Measurements from ENCODE around the gene KCNJ2. TPM values are rescaled to one million over a fixed set of nuclear protein-coding genes. Genes with fewer than 3 reads are reported as not detected.

The KCNJ2 gene
- total RNA-seq, 1 experiment from 2014 or later, result 0.70 TPM

DNA sequence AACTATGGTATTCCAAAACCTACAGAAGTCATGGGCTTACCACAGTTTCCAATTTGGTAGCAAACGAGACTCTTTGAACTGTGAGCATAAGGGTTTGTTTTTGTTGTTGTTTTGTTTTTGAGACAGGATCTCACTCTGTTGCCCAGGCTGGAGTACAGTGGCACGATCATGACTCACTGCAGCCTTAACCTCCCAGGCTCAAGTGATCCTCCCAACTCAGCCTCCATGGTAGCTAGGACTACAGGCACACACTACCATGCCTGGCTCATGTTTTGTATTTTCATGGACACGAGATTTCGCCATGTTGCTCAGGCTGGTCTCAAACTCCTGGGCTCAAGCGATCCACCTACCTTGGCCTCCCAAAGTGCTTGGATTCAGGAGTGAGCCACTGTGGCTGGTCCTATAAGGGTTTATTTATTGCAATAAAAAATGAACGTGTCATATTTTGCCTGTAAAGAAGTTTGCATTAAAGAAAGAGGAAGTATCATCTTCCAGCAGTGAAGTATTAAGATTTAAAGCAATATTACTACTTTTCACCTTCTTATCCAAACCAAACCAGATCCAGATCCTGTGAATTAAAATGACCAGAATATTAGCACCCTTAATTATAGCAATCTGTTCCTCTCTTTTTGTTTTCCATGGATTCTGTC is 37.2 kb downstream of the KCNJ2 start:
- no peaks in the 10 kb centered on the region for H3K27me3 ChIP-seq (replicated peaks; ENCODE audit: control insufficient read depth, insufficient read depth, low read length)
- ChIA-PET CTCF (interaction anchor here (0.6 kb wide), 1 partner anchor 1514 kb away, joined by 3 read pairs; no protein-coding TSS in a partner anchor), POLR2A (no interaction called here)
- H3K27ac Mint-ChIP-seq (ENCODE audit: unreplicated experiment), result no peak overlapping the region
- peaks cover 7% of the 10 kb centered on the region for H3K4me1 Mint-ChIP-seq (ENCODE audit: low read depth, unreplicated experiment)
- no peak for DNase-seq
- intact Hi-C loops (cut with micrococcal nuclease; ENCODE audit: unreplicated experiment), result no loop called here
- H3K4me1 ChIP-seq, result no peaks in the 10 kb centered on the region
- TF ChIP-seq CTCF (IDR thresholded peaks at IDR 0.05; ENCODE audit: insufficient read depth in 1 of 2, low read depth in 1 of 2, low read length in 1 of 2, severe bottlenecking in 1 of 2, unreplicated experiment in 1 of 2), result no peak
- no peaks in the 10 kb centered on the region for H3K9me3 Mint-ChIP-seq (ENCODE audit: unreplicated experiment)
- H3K36me3 ChIP-seq (ENCODE audit: control insufficient read depth, insufficient read depth, low read length), result no peaks in the 10 kb centered on the region
- H3K4me3 Mint-ChIP-seq (ENCODE audit: unreplicated experiment), result no peak overlapping the region
- H3K9me3 ChIP-seq, result no peaks in the 10 kb centered on the region
- no TSS peak for BruUV-seq (replicated peaks)
- no peak overlapping the region for H3K4me3 ChIP-seq (ENCODE audit: low read depth, low read length)
- H3K36me3 Mint-ChIP-seq (ENCODE audit: insufficient read depth, unreplicated experiment), result no peaks in the 10 kb centered on the region
- no peaks in the 10 kb centered on the region for H3K27me3 Mint-ChIP-seq (ENCODE audit: insufficient read depth, unreplicated experiment)

DNA sequence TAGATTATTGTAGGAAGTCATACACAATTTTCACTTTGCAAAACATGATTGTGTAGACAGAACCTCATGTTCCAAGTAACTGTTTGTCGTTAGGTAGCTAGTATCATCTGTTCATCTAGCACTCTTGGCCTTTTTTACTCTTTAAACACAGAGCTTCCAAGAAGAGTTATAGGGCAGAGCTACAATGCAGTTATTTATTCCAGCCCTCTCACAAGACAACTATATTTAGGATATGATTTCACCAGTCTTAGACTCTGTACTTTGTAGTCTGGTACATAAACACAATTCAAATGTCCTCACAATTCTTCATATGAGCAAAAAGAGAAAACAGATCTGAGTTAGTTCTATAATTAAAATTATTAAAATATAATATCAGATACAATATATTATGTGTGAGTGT is 37.9 kb downstream of the KCNJ2 start:
- POLR2A ChIA-PET, result no interaction called here
- BruUV-seq (replicated peaks), result no TSS peak
- no peaks in the 10 kb centered on the region for H3K36me3 Mint-ChIP-seq (ENCODE audit: insufficient read depth, unreplicated experiment)
- H3K9me3 ChIP-seq, result no peaks in the 10 kb centered on the region
- DNase-seq, result no peak
- no peak for TF ChIP-seq CTCF (IDR thresholded peaks at IDR 0.05; ENCODE audit: insufficient read depth in 1 of 2, low read depth in 1 of 2, low read length in 1 of 2, severe bottlenecking in 1 of 2, unreplicated experiment in 1 of 2)
- no peaks in the 10 kb centered on the region for H3K27me3 Mint-ChIP-seq (ENCODE audit: insufficient read depth, unreplicated experiment)
- no peak overlapping the region for H3K27ac Mint-ChIP-seq (ENCODE audit: unreplicated experiment)
- no peaks in the 10 kb centered on the region for H3K4me1 ChIP-seq
- H3K27me3 ChIP-seq (replicated peaks; ENCODE audit: control insufficient read depth, insufficient read depth, low read length), result no peaks in the 10 kb centered on the region
- no peaks in the 10 kb centered on the region for H3K9me3 Mint-ChIP-seq (ENCODE audit: unreplicated experiment)
- H3K4me3 ChIP-seq (ENCODE audit: low read depth, low read length), result no peak overlapping the region
- H3K4me1 Mint-ChIP-seq (ENCODE audit: low read depth, unreplicated experiment), result peaks cover 7% of the 10 kb centered on the region
- no peak overlapping the region for H3K4me3 Mint-ChIP-seq (ENCODE audit: unreplicated experiment)
- CTCF ChIA-PET, result interaction anchor here (0.6 kb wide), 1 partner anchor 1515 kb away, joined by 3 read pairs; no protein-coding TSS in a partner anchor
- intact Hi-C loops (cut with micrococcal nuclease; ENCODE audit: unreplicated experiment), result no loop called here
- H3K36me3 ChIP-seq (ENCODE audit: control insufficient read depth, insufficient read depth, low read length), result no peaks in the 10 kb centered on the region

DNA sequence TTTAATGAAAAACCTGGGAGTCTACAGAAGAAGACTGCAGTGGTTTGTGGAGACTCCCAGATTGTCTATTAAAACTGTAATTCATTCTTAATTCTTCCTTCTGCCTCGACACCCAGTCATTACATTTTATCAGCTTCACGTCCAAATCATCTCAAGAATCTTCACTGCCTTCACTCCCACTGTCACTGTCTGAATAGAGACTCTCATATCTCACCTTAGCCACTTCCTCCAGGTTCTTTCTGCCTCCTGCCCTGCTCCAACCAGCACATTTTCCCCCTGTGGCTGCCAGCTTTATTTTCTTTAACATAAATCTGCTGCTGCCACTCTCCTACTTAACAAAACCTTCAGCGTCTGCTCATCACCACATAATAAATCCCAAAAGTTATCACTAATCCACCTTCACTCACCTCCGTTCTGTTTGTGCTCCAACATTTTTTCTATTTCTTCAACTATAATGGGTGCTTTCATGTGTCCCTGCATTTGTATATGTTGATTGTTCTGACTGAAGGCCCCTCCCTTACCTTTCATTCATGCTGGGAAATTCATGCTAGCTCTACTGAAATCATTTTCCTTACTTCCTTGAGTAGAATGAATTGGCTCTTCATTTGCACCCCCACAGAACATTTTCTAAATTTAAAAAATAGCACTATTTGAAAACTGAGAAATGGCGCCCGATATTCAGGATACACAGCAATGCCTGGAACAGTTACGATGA is 38.9 kb downstream of the KCNJ2 start:
- no peaks in the 10 kb centered on the region for H3K4me1 ChIP-seq
- H3K27me3 Mint-ChIP-seq (ENCODE audit: insufficient read depth, unreplicated experiment), result no peaks in the 10 kb centered on the region
- peaks cover 7% of the 10 kb centered on the region for H3K9me3 Mint-ChIP-seq (ENCODE audit: unreplicated experiment)
- no peaks in the 10 kb centered on the region for H3K36me3 Mint-ChIP-seq (ENCODE audit: insufficient read depth, unreplicated experiment)
- H3K4me3 Mint-ChIP-seq (ENCODE audit: unreplicated experiment), result no peak overlapping the region
- no TSS peak for BruUV-seq (replicated peaks)
- H3K9me3 ChIP-seq, result no peaks in the 10 kb centered on the region
- H3K4me1 Mint-ChIP-seq (ENCODE audit: low read depth, unreplicated experiment), result no peaks in the 10 kb centered on the region
- H3K4me3 ChIP-seq (ENCODE audit: low read depth, low read length), result no peak overlapping the region
- ChIA-PET CTCF (no interaction called here), POLR2A (no interaction called here)
- no peaks in the 10 kb centered on the region for H3K36me3 ChIP-seq (ENCODE audit: control insufficient read depth, insufficient read depth, low read length)
- intact Hi-C loops (cut with micrococcal nuclease; ENCODE audit: unreplicated experiment), result no loop called here
- no peak for DNase-seq
- no peak for TF ChIP-seq CTCF (IDR thresholded peaks at IDR 0.05; ENCODE audit: insufficient read depth in 1 of 2, low read depth in 1 of 2, low read length in 1 of 2, severe bottlenecking in 1 of 2, unreplicated experiment in 1 of 2)
- no peak overlapping the region for H3K27ac Mint-ChIP-seq (ENCODE audit: unreplicated experiment)
- H3K27me3 ChIP-seq (replicated peaks; ENCODE audit: control insufficient read depth, insufficient read depth, low read length), result no peaks in the 10 kb centered on the region
